Measurements from ENCODE around the gene TOX2.

The TOX2 gene

GRCh38 chr20:44005661-44006060 lies 91.0 kb downstream of the TOX2 start:
- no peak for DNase-seq

GRCh38 chr20:44006126-44006525 lies 91.5 kb downstream of the TOX2 start:
- no peak for DNase-seq

DNA sequence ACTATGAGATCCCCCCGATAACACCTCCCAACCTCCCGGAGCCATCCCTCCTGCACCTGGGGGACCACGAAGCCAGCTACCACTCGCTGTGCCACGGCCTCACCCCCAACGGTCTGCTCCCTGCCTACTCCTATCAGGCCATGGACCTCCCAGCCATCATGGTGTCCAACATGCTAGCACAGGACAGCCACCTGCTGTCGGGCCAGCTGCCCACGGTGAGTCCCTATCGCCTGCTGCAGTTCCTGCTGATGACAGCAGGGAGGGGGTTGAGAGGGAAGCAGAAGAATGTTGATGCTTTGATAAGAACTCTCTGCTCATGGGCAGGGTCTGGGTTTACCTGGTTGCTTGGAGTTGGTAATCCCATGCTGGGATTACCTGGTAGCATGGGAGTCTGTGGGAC lies 91.9 kb downstream of the TOX2 start:
- DNase-seq: no peak

DNA sequence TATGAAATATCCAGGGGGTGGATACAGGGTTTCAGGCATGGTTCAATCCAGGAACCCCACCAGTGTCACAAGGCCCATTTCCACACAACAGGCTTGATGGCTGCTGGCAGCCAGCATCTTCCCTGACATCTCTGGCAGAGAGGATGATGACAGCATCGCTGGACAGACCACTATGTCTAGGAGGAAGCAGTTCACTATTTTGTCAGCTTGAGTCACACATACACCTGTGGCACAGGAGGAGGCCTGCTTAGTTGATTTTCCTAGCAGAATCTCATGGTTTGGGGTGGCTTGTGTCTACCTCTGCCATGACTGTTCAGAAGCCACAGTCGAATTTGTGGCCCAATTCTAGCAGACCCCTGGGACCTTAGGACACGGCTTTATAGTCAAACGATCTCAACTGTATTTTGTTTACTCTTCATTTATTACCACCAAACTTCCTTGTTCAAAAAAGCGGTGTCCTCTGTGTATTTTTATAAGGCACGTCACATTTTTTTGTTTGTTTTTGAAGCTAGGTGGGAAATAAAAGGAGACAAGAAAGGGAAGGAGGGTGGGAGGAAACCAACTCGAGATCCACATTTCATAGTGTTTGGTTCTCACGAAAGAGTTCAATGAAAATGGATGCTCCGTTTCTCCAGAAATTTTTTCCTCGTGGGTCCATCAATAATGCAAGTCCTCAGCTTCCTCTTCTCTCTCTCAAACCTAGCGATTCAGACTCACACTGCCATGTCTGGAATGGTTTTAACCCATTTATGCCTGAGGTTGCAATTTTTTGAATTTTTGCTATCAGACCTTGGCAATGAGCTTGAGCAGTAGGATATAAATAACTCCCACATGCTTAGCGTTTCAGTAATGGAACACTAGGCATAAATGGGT lies 94.4 kb downstream of the TOX2 start:
- DNase-seq: peak; percentile 63

DNA sequence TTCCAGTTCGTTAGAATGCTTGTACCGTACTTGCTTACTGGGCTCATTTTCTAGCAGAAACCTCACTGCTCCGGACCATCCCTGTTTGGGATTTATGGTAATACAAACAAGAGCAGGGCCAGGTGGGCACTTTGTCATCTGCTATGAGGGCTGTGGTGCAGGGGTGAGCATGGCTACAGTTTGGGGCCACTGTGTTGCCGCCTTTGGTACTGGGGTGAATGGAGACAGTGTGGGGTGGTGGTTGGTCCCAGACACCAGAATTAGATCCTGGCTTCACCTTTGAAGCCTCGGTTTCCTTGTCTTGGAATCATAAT lies 95.0 kb downstream of the TOX2 start:
- no peak for DNase-seq

DNA sequence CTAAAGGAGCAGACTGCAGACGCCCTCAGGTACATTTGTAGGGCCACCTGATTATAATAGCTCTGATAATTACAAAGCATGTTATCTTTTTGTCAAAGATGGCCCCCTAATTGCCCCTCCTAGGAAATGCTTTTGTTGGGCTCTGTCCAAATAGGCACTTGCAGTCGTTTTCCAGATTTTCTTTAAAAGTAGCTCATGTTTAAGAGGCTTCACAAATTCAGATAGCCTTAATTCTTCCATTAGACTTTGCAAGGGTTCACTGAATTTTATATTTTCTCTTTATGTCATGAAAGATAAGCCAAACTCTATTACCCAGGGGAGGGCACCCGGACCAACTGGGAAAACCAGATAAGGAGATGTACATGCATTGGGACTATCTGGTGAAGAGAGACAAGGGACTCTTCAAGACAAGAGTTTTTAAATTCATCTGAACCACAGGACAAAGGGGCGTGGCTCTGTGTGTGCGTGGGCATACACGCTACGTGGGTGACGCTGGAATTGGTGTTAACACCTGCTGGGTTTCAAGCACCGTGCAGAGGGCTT lies 95.6 kb downstream of the TOX2 start:
- no peak for DNase-seq

DNA sequence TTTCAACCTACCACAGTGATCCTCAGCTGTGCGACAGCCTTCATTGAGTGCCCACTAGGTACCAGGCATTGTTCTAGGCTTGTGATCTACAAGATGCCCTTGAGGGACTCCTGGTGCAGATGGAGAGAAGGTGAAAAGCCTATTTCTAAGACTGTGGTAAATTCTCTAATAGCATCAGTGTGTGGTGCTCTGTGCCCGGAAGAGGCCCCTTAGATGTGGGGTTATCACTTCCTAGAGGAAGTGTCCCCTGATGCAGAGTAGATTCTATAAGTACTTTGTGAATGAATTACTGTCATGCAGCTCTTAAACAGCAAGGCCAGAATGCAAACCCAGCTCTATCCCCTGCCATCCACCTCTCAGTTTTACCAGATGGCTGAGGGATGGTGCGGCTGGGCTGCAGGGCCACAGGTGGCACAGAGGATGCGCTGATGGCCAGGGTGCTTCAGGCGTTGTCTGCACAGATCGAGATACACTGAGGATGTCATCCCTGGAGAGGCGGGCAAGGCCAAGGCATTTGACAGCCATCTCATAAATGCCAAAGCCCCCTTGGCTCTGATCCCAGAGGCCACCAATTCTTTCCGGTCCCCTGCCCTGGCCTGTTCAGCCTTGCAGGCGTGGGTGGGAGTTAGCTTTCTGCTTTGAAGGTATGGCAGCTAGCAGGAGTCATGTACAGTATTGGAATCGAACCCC lies 96.7 kb downstream of the TOX2 start:
- no peak for DNase-seq

- DNase-seq: no peak
Measured at GRCh38 chr20:44012466-44013226, 98.0 kb downstream of the TOX2 start.

DNA sequence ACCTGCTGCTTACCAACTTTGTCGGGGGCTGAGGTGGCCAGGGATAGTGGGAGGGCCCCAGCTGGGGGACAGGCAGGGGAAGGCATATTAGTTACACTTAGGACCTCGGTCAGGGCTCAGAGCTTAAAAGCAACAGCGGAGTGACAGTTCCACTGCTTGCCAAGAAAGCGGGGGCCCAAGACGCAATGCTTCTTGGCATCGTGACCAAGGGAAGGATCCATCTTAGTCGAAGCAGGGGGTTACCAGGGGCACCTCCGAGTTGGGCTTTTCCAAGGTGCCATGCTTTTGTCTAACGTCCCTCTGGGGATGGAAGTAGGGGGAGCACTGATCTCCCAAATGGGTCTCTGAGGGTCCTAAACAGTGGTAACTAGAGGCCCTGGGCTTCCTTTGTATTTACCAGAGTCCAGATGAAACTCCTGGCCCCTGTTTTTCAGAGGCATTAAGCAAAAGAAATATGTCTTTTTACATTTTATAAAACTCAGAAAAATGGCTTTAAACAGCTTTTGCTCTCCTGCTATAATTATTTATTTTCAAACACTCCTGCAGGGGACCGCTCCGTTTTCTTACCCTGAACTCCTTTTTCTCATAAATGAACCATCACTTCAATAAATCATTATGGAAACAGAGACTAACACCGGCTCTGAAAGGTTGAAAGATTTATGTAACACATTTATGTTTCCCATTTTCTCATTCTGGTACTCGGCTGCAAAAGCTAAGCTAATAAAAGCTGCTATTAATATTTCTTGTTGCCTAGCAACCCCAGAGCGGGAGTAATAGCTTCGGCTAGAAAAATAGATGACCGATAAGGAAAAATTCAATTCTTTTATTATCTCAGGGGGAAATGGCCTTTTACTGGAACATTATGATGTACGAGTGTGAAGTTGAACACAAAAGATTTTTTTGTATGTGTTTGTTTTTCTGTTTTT lies 100.4 kb downstream of the TOX2 start:
- DNase-seq: no peak

DNA sequence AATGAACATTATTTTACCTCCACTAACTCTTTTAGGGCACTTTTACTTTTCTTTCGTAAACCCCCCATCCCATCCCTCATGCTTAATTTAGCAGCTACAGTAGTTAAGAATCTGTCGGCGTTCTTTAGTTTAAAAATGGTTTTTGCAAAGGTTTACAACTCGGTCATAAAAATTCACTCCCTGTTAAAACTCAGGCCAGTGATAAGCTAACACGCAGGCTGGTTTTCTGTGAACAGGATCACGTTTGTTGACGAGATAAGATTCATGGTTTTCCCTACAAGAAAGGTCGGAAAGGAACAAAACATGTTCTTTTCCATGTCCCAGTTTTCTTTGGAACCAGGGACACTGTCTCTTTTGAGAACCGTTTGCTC lies 101.1 kb downstream of the TOX2 start:
- no peak for DNase-seq

DNA sequence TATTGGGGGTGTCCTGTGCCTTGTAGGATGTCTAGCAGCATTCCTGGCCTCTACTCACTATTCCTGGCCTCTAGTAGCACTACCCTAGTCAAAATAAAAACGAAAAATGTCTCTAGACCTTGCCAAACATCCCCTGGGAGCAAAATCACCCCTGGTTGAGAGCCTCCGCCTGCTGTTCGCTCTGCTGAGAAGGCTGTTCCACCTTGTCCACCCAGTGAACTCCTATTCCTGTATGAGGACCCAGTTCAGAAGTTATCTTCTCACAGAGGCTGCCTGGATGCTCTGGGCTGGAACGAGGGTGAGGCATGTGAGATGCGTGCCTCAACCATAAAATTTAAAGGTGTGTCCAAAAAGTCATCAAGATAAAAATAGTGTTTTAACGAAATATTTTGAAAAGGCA lies 101.9 kb downstream of the TOX2 start:
- no peak for DNase-seq

- no peak for DNase-seq
Measured at GRCh38 chr20:44017211-44017610, 102.6 kb downstream of the TOX2 start.

GRCh38 chr20:44017905-44018258 lies 103.2 kb downstream of the TOX2 start:
- DNase-seq: no peak

DNA sequence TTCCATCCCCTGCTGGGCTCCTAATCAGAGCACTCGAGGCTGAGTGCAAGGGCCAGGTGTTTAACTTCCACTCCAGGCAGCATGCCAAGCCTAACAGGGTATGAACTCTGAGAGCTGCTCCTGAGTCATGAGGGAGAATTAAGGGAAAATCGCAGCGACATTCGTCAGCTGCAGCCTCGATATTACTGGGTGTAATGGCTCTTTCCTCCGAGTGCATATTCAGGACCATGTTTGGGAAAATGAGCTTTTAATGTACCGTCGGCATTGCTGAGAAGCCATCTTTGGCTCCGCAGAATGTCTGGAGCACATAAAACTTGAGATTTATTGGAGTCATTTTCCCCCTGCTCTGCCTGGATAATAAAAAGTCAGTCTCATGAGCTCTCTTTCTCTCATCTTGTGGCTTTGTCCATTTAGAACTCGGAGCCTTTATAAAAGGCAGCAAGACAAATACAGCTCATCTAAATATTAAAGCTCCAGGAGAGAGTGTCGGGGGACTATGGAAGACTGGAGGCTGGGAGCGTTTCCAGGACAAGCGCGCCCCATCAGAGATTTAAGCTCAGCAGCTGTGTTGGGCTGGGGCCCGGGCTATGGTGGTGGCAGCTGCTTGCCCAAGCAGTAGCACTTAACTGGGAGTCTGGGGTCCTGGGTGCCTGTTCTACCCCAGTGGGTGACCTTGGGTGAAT lies 103.7 kb downstream of the TOX2 start:
- DNase-seq: peak; percentile 95

GRCh38 chr20:44018942-44019637 lies 104.4 kb downstream of the TOX2 start:
- no peak for DNase-seq

- no peak for DNase-seq
Measured at GRCh38 chr20:44019638-44020335, 105.1 kb downstream of the TOX2 start.

DNA sequence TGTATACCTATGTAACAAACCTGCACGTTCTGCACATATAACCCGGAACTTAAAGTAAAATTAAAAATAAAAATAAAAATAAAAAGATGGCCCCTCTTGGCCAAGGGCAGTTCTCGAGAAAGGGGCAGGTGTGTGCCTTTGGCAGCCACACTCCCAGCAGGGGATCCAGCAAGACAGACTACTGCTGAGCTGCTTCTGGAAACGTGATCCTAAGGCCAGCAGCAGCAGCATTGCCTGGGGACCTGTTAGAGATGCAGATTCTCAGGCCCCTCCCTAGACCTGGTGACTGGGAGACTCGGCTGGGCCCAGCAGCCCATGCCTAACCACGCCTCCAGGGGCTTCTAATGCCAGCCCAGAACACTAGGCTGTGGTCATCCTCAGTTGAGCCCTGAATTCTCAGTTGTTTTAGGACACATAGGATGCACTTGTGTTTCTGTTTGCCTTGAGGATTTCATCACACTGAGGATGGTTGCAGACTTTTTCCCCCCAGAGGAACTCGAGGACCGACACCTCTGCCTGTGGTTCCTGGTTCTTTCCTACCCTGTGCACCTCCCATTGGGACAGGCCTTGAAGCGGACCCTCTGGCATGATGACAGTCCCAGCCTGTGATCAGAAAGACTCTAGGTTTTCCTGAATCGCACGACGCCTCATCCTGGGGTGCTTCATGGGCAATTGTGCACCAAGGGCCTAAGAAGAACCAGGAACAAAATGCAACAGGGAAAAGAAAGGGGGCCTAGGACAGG lies 105.9 kb downstream of the TOX2 start:
- no peak for DNase-seq

- DNase-seq: no peak
Measured at GRCh38 chr20:44021186-44021585, 106.5 kb downstream of the TOX2 start.

DNA sequence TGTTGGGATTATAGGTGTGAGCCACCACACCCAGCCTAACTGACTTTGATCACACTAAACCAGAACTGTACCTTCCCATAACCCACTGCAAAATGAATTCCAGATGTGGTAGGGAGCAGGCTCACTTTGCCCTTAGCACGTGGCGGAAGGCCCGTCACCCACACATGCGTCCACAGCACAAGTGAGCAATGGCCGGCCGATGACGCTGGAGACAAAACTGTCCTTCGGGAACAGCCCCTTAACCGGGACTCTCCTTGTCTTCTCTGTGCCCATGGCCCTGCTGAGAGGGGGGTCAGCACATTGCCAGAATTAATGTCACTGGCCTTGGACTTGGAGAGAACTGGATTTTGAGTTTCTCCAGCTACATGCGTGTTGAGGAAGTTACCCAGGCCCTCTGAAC lies 107.2 kb downstream of the TOX2 start:
- DNase-seq: no peak

DNA sequence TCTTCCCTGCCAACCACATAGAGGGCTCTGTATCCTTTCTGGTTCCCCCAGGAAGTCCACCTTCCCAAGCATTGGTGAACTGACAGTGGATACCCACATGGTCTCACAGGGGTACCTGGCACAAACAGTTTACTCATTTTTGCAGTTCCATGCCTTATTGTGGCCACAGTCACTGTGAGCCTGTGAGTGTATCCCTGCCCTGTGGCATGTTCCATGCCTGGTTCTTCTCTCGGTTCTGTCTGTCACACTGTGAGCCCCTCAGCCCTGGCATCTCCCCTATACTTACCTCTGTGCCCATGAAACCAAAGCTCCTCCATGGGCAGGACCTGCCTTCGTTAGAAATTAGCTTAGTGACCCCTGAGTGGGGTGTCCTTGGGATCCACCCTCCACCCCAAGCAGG lies 107.8 kb downstream of the TOX2 start:
- DNase-seq: no peak
